Calu3 (cell line): ENCODE results near the gene PAF1. TPM values are rescaled to one million over a fixed set of nuclear protein-coding genes. Genes with fewer than 3 reads are reported as not detected.

Source experiments
- BruUV-seq: library from RNA; stranded (reverse); fragments of 400-500 nt; replicated peaks from 2 replicates; lab custom pipeline; 2021; lab: Mats Ljungman, UMichigan
- CTCF ChIA-PET: fragments of 300-600 bp; sonication (Branson Sonifier 250); formaldehyde crosslinking; loops from one replicate; lab custom pipeline; 2022; ENCODE audit warnings: antibody characterized with exemption; lab: Charles Lee
- DNase-seq: peaks from one replicate; pipeline ENCODE4 v3.0.0; 2022
- H3K27ac Mint-ChIP-seq: one replicate; pipeline ENCODE4 v1.8.0; 2022; ENCODE audit warnings: mixed read lengths; ENCODE audit not compliant: unreplicated experiment
- H3K27me3 Mint-ChIP-seq: one replicate; pipeline ENCODE4 v1.8.0; 2022; ENCODE audit warnings: mixed read lengths; ENCODE audit not compliant: unreplicated experiment
- H3K36me3 Mint-ChIP-seq: one replicate; pipeline ENCODE4 v1.8.0; 2022; ENCODE audit warnings: mild to moderate bottlenecking, moderate library complexity, mixed read lengths; ENCODE audit not compliant: insufficient read depth, unreplicated experiment
- H3K4me1 Mint-ChIP-seq: one replicate; pipeline ENCODE4 v1.8.0; 2022; ENCODE audit warnings: mild to moderate bottlenecking, low read depth, mixed read lengths; ENCODE audit not compliant: unreplicated experiment
- H3K4me3 Mint-ChIP-seq: one replicate; pipeline ENCODE4 v1.8.0; 2022; ENCODE audit warnings: mild to moderate bottlenecking, low read depth, moderate library complexity, mixed read lengths; ENCODE audit not compliant: unreplicated experiment
- H3K9me3 Mint-ChIP-seq: one replicate; pipeline ENCODE4 v1.8.0; 2022; ENCODE audit warnings: low read depth, mixed read lengths; ENCODE audit not compliant: unreplicated experiment
- CTCF ChIP-seq: fragments of 200-600 bp; IDR thresholded peaks from one replicate; pipeline ENCODE4 v1.8.0; 2022; ENCODE audit warnings: antibody characterized with exemption; ENCODE audit not compliant: unreplicated experiment
- intact Hi-C: fragments of 100-400 bp; cut with micrococcal nuclease; formaldehyde crosslinking; loops from one replicate; pipeline ENCODE4 v1.10.0; 2022; ENCODE audit not compliant: unreplicated experiment
- total RNA-seq: library from RNA; stranded (reverse); gene quantifications from 2 replicates; pipeline ENCODE4 v1.2.3, GENCODE V29; 2022

PAF1 gene
- total RNA-seq, 1 experiment from 2014 or later, result 64.3 TPM

GRCh38 chr19:39356647-39357046 is 34.3 kb downstream of the PAF1 start:
- CTCF ChIA-PET, result interaction anchor here (0.6 kb wide), 1 partner anchor 1107 kb away, joined by 3 read pairs; no protein-coding TSS in a partner anchor

GRCh38 chr19:39356073-39356472 is 34.8 kb downstream of the PAF1 start:
- no peak overlapping the region for H3K27ac Mint-ChIP-seq
- no peak for TF ChIP-seq CTCF
- H3K27me3 Mint-ChIP-seq, result no peaks in the 10 kb centered on the region
- no peak for DNase-seq
- no peaks in the 10 kb centered on the region for H3K9me3 Mint-ChIP-seq
- no TSS peak for BruUV-seq
- CTCF ChIA-PET, result no interaction called here
- intact Hi-C loops, result no loop called here
- no peaks in the 10 kb centered on the region for H3K4me1 Mint-ChIP-seq
- H3K4me3 Mint-ChIP-seq, result no peak overlapping the region
- peaks cover 72% of the 10 kb centered on the region for H3K36me3 Mint-ChIP-seq

More at GRCh38 chr19:39356647-39357046, 34.3 kb downstream of the PAF1 start:
- Mint-ChIP-seq H3K36me3 (peaks cover 76% of the 10 kb centered on the region), H3K27me3 (no peaks in the 10 kb centered on the region), H3K9me3 (no peaks in the 10 kb centered on the region), H3K4me3 (no peak overlapping the region), H3K27ac (no peak overlapping the region), H3K4me1 (no peaks in the 10 kb centered on the region)
- intact Hi-C loops, result no loop called here
- TF ChIP-seq CTCF, result no peak
- DNase-seq, result no peak
- no TSS peak for BruUV-seq

GRCh38 chr19:39355253-39355652 is 35.7 kb downstream of the PAF1 start:
- CTCF ChIA-PET, result interaction anchor here (0.6 kb wide), 1 partner anchor 163 kb away, joined by 3 read pairs; no protein-coding TSS in a partner anchor

GRCh38 chr19:39352381-39353255 is 38.3 kb downstream of the PAF1 start:
- no peaks in the 10 kb centered on the region for H3K27me3 Mint-ChIP-seq
- H3K4me1 Mint-ChIP-seq, result peaks cover 7% of the 10 kb centered on the region
- no TSS peak for BruUV-seq
- H3K9me3 Mint-ChIP-seq, result no peaks in the 10 kb centered on the region
- CTCF ChIA-PET, result no interaction called here
- no peak for TF ChIP-seq CTCF
- H3K36me3 Mint-ChIP-seq, result peaks cover 42% of the 10 kb centered on the region
- no peak overlapping the region for H3K27ac Mint-ChIP-seq
- H3K4me3 Mint-ChIP-seq, result no peak overlapping the region
- no peak for DNase-seq
- intact Hi-C loops, result no loop called here

More at GRCh38 chr19:39355253-39355652, 35.7 kb downstream of the PAF1 start:
- no TSS peak for BruUV-seq
- no peak for TF ChIP-seq CTCF
- intact Hi-C loops, result no loop called here
- H3K9me3 Mint-ChIP-seq, result no peaks in the 10 kb centered on the region
- H3K27ac Mint-ChIP-seq, result no peak overlapping the region
- no peaks in the 10 kb centered on the region for H3K27me3 Mint-ChIP-seq
- no peak overlapping the region for H3K4me3 Mint-ChIP-seq
- peaks cover 64% of the 10 kb centered on the region for H3K36me3 Mint-ChIP-seq
- no peaks in the 10 kb centered on the region for H3K4me1 Mint-ChIP-seq
- DNase-seq, result no peak
